GM23338 (cell line): ENCODE results near the gene LGALS16. TPM values are rescaled to one million over a fixed set of nuclear protein-coding genes. Genes with fewer than 3 reads are reported as not detected.

Experiments
- ATAC-seq: fragments of 200-7000 bp; cut with Tn5 transposase; 3 replicates; pipeline ENCODE4 v1.9.1; 2020
- DNase-seq: peaks from one replicate; pipeline ENCODE4 v3.0.0-alpha.2; 2015; ENCODE audit warnings: low spot score
- H2AFZ ChIP-seq: fragments of 200-600 bp; sonication (generic); 2 replicates; pipeline ENCODE4 v1.8.0; 2016; ENCODE audit warnings: antibody characterized with exemption, mild to moderate bottlenecking, moderate library complexity
- H3F3A ChIP-seq: fragments of 200-600 bp; sonication (generic); replicated peaks from 2 replicates; pipeline ENCODE4 v1.8.0; 2017; ENCODE audit warnings: antibody characterized with exemption, mixed run types, low read depth
- H3K27ac ChIP-seq: fragments of 200-600 bp; sonication (generic); 2 replicates; pipeline ENCODE4 v1.6.1; 2016; ENCODE audit warnings: low read depth
- H3K27me3 ChIP-seq: fragments of 200-600 bp; sonication (generic); 2 replicates; pipeline ENCODE4 v1.8.0; 2016; ENCODE audit warnings: mild to moderate bottlenecking, mixed run types, moderate library complexity; ENCODE audit not compliant: insufficient read depth
- H3K36me3 ChIP-seq: fragments of 200-600 bp; sonication (generic); 2 replicates; pipeline ENCODE4 v1.8.0; 2016; ENCODE audit warnings: mild to moderate bottlenecking; ENCODE audit not compliant: insufficient read depth
- H3K4me1 ChIP-seq: fragments of 200-600 bp; sonication (generic); 2 replicates; pipeline ENCODE4 v1.8.0; 2016; ENCODE audit warnings: mild to moderate bottlenecking, moderate library complexity; ENCODE audit not compliant: insufficient read depth
- H3K4me2 ChIP-seq: fragments of 200-600 bp; sonication (generic); 2 replicates; pipeline ENCODE4 v1.7.1; 2017; ENCODE audit warnings: mixed run types
- H3K4me3 ChIP-seq: fragments of 200-600 bp; sonication (generic); 2 replicates; pipeline ENCODE4 v1.6.1; 2016; ENCODE audit warnings: mixed run types
- H3K79me2 ChIP-seq: fragments of 200-600 bp; sonication (generic); replicated peaks from 2 replicates; pipeline ENCODE4 v1.8.0; 2017; ENCODE audit warnings: mild to moderate bottlenecking; ENCODE audit not compliant: insufficient read depth
- H3K9me2 ChIP-seq: fragments of 200-600 bp; sonication (generic); 2 replicates; pipeline ENCODE4 v1.8.0; 2017; ENCODE audit not compliant: insufficient read depth
- H4K20me1 ChIP-seq: fragments of 200-600 bp; sonication (generic); replicated peaks from 2 replicates; pipeline ENCODE4 v1.8.0; 2017; ENCODE audit warnings: mild to moderate bottlenecking; ENCODE audit not compliant: insufficient read depth
- H3K27ac Mint-ChIP-seq: 2 replicates; pipeline ENCODE4 v1.8.0; 2020; ENCODE audit warnings: inconsistent platforms, mild to moderate bottlenecking, moderate library complexity, mixed read lengths
- H3K27me3 Mint-ChIP-seq: 3 replicates; pipeline ENCODE4 v1.8.0; 2022; ENCODE audit warnings: low read depth, mild to moderate bottlenecking, moderate library complexity, mixed read lengths, inconsistent platforms; ENCODE audit not compliant: insufficient read depth, poor library complexity
- H3K36me3 Mint-ChIP-seq: 3 replicates; pipeline ENCODE4 v1.8.0; 2021; ENCODE audit warnings: low read depth, mild to moderate bottlenecking, inconsistent platforms, moderate library complexity, mixed read lengths
- H3K4me1 Mint-ChIP-seq: 3 replicates; pipeline ENCODE4 v1.8.0; 2020; ENCODE audit warnings: mild to moderate bottlenecking, inconsistent platforms, mixed read lengths
- H3K4me3 Mint-ChIP-seq: 3 replicates; pipeline ENCODE4 v1.8.0; 2021; ENCODE audit warnings: moderate library complexity, mild to moderate bottlenecking, inconsistent platforms, mixed read lengths
- H3K9me3 Mint-ChIP-seq: 3 replicates; pipeline ENCODE4 v1.8.0; 2020; ENCODE audit warnings: moderate library complexity, mild to moderate bottlenecking, inconsistent platforms, mixed read lengths
- CREB1 ChIP-seq: fragments of 250-450 bp; sonication (Bioruptor Pico); IDR thresholded peaks from 2 replicates; pipeline ENCODE4 v1.5.0; 2020; ENCODE audit warnings: low read depth, mild to moderate bottlenecking, moderate library complexity
- EZH2 ChIP-seq: fragments of 200-600 bp; sonication (generic); IDR thresholded peaks from one replicate; pipeline ENCODE4 v1.8.0; 2017; ENCODE audit warnings: antibody characterized with exemption, mild to moderate bottlenecking, low read depth; ENCODE audit not compliant: unreplicated experiment
- JUNB ChIP-seq: IDR thresholded peaks from one replicate; pipeline ENCODE4 v1.6.1; 2016; ENCODE audit warnings: antibody characterized with exemption; ENCODE audit not compliant: unreplicated experiment
- NANOG ChIP-seq: IDR thresholded peaks from 2 replicates; pipeline ENCODE4 v1.6.1; 2016; ENCODE audit warnings: antibody characterized with exemption, borderline replicate concordance
- STAT1 ChIP-seq: IDR thresholded peaks from one replicate; pipeline ENCODE4 v1.6.1; 2016; ENCODE audit warnings: antibody characterized with exemption; ENCODE audit not compliant: unreplicated experiment
- ZNF114 ChIP-seq: fragments of 250-450 bp; sonication (Bioruptor Pico); IDR thresholded peaks from 2 replicates; pipeline ENCODE4 v1.5.0; 2020; ENCODE audit warnings: mild to moderate bottlenecking, moderate library complexity
- polyA plus RNA-seq: library from polyadenylated mRNA; unstranded; fragments of >200 nt; fragmentation: Nextera tagmentation; extraction: Ambion mirVana; gene quantifications from 2 replicates; pipeline ENCODE4 v1.2.1, GENCODE V29; 2016
- total RNA-seq: library from RNA; depleted of rRNA; stranded (reverse); fragments of >200 nt; shearing (Covaris generic); gene quantifications from 2 replicates; pipeline ENCODE4 v1.2.3, GENCODE V29; 2014
- TF ChIP-seq, protein P1 (sequence below): fragments of 250-450 bp; sonication (Bioruptor Pico); IDR thresholded peaks from 2 replicates; pipeline ENCODE4 v1.5.0; 2020; ENCODE audit warnings: mild to moderate bottlenecking, moderate library complexity
- TF ChIP-seq, protein P2 (sequence below): IDR thresholded peaks from 2 replicates; pipeline ENCODE4 v1.6.1; 2016; ENCODE audit warnings: antibody characterized with exemption
- TF ChIP-seq, protein P3 (sequence below), 2 experiments: fragments of 200-600 bp in 1 of 2; sonication (generic) in 1 of 2; conservative IDR thresholded peaks; 2 replicates each; pipeline versions ENCODE4 v1.5.1 to v1.6.1; 2016 to 2017; ENCODE audit warnings: antibody characterized with exemption in 2 of 2, low read depth in 2 of 2, mild to moderate bottlenecking in 2 of 2, moderate library complexity in 1 of 2
- TF ChIP-seq, protein P4 (sequence below): IDR thresholded peaks from one replicate; pipeline ENCODE4 v1.6.1; 2018; ENCODE audit warnings: antibody characterized with exemption; ENCODE audit not compliant: unreplicated experiment

The LGALS16 gene
- total and polyA plus RNA-seq, 2 experiments from 2014 or later, result not detected

DNA sequence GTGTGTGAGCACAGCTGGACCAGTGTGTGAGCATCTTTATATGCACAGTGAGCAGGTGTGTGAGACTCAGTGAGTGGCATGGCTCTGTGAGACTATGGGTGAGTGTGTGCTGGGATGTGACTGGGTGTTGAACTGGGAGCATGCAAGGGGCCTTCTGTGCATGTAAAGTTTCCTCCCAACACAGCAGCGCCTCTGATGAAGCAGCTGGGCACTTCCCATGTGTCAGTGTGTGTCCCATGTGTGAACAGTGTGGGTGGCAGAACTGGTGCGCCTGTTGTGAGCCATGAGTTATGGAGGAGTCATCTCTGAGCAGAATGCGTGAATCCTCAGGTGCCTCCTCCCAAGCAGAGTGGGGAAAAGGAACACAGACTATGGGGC, 24.1 kb downstream of the LGALS16 start (continued):
- TF ChIP-seq, protein P1, sequence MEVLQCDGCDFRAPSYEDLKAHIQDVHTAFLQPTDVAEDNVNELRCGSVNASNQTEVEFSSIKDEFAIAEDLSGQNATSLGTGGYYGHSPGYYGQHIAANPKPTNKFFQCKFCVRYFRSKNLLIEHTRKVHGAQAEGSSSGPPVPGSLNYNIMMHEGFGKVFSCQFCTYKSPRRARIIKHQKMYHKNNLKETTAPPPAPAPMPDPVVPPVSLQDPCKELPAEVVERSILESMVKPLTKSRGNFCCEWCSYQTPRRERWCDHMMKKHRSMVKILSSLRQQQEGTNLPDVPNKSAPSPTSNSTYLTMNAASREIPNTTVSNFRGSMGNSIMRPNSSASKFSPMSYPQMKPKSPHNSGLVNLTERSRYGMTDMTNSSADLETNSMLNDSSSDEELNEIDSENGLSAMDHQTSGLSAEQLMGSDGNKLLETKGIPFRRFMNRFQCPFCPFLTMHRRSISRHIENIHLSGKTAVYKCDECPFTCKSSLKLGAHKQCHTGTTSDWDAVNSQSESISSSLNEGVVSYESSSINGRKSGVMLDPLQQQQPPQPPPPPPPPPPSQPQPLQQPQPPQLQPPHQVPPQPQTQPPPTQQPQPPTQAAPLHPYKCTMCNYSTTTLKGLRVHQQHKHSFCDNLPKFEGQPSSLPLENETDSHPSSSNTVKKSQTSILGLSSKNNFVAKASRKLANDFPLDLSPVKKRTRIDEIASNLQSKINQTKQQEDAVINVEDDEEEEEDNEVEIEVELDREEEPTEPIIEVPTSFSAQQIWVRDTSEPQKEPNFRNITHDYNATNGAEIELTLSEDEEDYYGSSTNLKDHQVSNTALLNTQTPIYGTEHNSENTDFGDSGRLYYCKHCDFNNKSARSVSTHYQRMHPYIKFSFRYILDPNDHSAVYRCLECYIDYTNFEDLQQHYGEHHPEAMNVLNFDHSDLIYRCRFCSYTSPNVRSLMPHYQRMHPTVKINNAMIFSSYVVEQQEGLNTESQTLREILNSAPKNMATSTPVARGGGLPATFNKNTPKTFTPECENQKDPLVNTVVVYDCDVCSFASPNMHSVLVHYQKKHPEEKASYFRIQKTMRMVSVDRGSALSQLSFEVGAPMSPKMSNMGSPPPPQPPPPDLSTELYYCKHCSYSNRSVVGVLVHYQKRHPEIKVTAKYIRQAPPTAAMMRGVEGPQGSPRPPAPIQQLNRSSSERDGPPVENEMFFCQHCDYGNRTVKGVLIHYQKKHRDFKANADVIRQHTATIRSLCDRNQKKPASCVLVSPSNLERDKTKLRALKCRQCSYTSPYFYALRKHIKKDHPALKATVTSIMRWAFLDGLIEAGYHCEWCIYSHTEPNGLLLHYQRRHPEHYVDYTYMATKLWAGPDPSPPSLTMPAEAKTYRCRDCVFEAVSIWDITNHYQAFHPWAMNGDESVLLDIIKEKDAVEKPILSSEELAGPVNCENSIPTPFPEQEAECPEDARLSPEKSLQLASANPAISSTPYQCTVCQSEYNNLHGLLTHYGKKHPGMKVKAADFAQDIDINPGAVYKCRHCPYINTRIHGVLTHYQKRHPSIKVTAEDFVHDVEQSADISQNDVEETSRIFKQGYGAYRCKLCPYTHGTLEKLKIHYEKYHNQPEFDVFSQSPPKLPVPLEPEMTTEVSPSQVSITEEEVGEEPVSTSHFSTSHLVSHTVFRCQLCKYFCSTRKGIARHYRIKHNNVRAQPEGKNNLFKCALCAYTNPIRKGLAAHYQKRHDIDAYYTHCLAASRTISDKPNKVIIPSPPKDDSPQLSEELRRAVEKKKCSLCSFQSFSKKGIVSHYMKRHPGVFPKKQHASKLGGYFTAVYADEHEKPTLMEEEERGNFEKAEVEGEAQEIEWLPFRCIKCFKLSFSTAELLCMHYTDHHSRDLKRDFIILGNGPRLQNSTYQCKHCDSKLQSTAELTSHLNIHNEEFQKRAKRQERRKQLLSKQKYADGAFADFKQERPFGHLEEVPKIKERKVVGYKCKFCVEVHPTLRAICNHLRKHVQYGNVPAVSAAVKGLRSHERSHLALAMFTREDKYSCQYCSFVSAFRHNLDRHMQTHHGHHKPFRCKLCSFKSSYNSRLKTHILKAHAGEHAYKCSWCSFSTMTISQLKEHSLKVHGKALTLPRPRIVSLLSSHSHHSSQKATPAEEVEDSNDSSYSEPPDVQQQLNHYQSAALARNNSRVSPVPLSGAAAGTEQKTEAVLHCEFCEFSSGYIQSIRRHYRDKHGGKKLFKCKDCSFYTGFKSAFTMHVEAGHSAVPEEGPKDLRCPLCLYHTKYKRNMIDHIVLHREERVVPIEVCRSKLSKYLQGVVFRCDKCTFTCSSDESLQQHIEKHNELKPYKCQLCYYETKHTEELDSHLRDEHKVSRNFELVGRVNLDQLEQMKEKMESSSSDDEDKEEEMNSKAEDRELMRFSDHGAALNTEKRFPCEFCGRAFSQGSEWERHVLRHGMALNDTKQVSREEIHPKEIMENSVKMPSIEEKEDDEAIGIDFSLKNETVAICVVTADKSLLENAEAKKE, result no peak
- TF ChIP-seq EZH2, result no peak
- no peak for TF ChIP-seq ZNF114 (CRISPR knock-in tag)
- TF ChIP-seq, protein P2, sequence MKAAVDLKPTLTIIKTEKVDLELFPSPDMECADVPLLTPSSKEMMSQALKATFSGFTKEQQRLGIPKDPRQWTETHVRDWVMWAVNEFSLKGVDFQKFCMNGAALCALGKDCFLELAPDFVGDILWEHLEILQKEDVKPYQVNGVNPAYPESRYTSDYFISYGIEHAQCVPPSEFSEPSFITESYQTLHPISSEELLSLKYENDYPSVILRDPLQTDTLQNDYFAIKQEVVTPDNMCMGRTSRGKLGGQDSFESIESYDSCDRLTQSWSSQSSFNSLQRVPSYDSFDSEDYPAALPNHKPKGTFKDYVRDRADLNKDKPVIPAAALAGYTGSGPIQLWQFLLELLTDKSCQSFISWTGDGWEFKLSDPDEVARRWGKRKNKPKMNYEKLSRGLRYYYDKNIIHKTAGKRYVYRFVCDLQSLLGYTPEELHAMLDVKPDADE, result no peak

DNA sequence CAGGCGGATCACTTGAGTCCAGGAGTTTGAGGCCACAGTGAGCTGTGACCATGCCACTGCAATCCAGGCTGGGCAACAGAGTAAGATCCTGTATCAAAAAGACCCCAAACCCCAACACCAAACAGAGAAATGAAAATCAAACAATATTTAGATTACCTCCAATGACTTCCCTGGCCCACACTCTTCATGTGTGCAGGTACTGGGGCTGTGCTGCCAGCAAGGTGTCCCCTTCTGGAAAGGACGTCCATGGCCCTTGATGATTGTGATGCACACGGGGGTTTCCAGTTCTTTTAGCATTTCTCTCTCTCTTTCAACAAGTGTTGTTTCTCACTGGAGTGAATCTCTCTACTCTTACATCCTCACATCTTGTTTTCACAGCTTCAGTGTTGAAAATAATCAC, 24.9 kb downstream of the LGALS16 start:
- no peak overlapping the region for H3K4me2 ChIP-seq
- Mint-ChIP-seq H3K36me3 (no peaks in the 10 kb centered on the region), H3K27me3 (peaks cover 14% of the 10 kb centered on the region), H3K9me3 (no peaks in the 10 kb centered on the region), H3K27ac (no peak overlapping the region), H3K4me3 (no peak overlapping the region), H3K4me1 (no peaks in the 10 kb centered on the region; the same call in 2 of the 3 replicates)
- no peaks in the 10 kb centered on the region for H3F3A ChIP-seq
- H3K4me1 ChIP-seq, result no peaks in the 10 kb centered on the region
- H4K20me1 ChIP-seq, result no peaks in the 10 kb centered on the region
- H3K4me3 ChIP-seq, result no peak overlapping the region
- H3K79me2 ChIP-seq, result no peaks in the 10 kb centered on the region
- H3K9me2 ChIP-seq, result no peaks in the 10 kb centered on the region
- H3K27ac ChIP-seq, result no peak overlapping the region
- no peak overlapping the region for H2AFZ ChIP-seq
- H3K36me3 ChIP-seq, result no peaks in the 10 kb centered on the region
- H3K27me3 ChIP-seq, result no peaks in the 10 kb centered on the region
- ATAC-seq, result no peak
- DNase-seq, result no peak
- TF ChIP-seq NANOG (no peak), JUNB (no peak), CREB1 (no peak), STAT1 (no peak), ZNF114 (CRISPR knock-in tag) (no peak)
- TF ChIP-seq, protein P3, sequence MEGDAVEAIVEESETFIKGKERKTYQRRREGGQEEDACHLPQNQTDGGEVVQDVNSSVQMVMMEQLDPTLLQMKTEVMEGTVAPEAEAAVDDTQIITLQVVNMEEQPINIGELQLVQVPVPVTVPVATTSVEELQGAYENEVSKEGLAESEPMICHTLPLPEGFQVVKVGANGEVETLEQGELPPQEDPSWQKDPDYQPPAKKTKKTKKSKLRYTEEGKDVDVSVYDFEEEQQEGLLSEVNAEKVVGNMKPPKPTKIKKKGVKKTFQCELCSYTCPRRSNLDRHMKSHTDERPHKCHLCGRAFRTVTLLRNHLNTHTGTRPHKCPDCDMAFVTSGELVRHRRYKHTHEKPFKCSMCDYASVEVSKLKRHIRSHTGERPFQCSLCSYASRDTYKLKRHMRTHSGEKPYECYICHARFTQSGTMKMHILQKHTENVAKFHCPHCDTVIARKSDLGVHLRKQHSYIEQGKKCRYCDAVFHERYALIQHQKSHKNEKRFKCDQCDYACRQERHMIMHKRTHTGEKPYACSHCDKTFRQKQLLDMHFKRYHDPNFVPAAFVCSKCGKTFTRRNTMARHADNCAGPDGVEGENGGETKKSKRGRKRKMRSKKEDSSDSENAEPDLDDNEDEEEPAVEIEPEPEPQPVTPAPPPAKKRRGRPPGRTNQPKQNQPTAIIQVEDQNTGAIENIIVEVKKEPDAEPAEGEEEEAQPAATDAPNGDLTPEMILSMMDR (conservative IDR thresholded peaks at IDR 0.05; ENCODE audit: low read depth in 2 of 2), result no peak
- TF ChIP-seq, protein P4, sequence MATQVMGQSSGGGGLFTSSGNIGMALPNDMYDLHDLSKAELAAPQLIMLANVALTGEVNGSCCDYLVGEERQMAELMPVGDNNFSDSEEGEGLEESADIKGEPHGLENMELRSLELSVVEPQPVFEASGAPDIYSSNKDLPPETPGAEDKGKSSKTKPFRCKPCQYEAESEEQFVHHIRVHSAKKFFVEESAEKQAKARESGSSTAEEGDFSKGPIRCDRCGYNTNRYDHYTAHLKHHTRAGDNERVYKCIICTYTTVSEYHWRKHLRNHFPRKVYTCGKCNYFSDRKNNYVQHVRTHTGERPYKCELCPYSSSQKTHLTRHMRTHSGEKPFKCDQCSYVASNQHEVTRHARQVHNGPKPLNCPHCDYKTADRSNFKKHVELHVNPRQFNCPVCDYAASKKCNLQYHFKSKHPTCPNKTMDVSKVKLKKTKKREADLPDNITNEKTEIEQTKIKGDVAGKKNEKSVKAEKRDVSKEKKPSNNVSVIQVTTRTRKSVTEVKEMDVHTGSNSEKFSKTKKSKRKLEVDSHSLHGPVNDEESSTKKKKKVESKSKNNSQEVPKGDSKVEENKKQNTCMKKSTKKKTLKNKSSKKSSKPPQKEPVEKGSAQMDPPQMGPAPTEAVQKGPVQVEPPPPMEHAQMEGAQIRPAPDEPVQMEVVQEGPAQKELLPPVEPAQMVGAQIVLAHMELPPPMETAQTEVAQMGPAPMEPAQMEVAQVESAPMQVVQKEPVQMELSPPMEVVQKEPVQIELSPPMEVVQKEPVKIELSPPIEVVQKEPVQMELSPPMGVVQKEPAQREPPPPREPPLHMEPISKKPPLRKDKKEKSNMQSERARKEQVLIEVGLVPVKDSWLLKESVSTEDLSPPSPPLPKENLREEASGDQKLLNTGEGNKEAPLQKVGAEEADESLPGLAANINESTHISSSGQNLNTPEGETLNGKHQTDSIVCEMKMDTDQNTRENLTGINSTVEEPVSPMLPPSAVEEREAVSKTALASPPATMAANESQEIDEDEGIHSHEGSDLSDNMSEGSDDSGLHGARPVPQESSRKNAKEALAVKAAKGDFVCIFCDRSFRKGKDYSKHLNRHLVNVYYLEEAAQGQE, result no peak
